Mammary epithelial cell (primary cell): ENCODE results near the gene BZW2.

Experiments used
- EZH2 ChIP-seq: IDR thresholded peaks from 2 replicates; pipeline ENCODE4 v1.6.1; 2012; ENCODE audit warnings: low read length, inconsistent platforms, borderline replicate concordance
- TF ChIP-seq, protein P1 (sequence below), 2 donors: IDR thresholded peaks in 1 of 2; conservative IDR thresholded peaks in 1 of 2; 2 replicates each; pipeline ENCODE4 v1.5.1; 2011 to 2012; ENCODE audit warnings: inconsistent platforms in 2 of 2, low read length in 2 of 2, mild to moderate bottlenecking in 2 of 2, control low read depth in 1 of 2, low read depth in 1 of 2; ENCODE audit not compliant: insufficient read depth in 1 of 2; ENCODE audit errors: extremely low read depth in 1 of 2

DNA sequence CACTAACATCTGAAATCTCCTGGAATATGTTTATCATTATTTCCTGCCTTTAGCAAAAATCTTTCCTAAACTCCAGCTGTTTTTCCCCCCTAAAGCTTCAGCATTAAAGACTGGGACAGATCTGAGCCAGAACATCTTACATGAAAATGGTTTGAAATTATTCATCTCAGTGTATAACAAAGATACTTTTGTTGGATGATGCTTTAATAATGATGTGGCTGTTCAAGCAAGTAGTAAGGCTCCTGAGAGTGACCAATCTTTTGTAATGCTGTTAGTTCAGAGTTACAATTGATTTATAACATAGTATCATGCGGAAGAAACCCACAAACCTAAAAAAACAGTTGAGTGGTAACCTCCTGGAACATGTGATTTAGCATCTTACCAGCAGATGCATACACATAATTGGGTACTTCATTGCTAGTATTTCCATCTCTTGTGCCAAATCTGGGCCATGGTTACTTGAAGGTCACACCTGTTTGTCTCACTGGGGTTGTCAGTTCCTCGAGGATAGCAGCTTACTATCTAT lies 1.5 kb downstream of the BZW2 start:
- TF ChIP-seq, protein P1, sequence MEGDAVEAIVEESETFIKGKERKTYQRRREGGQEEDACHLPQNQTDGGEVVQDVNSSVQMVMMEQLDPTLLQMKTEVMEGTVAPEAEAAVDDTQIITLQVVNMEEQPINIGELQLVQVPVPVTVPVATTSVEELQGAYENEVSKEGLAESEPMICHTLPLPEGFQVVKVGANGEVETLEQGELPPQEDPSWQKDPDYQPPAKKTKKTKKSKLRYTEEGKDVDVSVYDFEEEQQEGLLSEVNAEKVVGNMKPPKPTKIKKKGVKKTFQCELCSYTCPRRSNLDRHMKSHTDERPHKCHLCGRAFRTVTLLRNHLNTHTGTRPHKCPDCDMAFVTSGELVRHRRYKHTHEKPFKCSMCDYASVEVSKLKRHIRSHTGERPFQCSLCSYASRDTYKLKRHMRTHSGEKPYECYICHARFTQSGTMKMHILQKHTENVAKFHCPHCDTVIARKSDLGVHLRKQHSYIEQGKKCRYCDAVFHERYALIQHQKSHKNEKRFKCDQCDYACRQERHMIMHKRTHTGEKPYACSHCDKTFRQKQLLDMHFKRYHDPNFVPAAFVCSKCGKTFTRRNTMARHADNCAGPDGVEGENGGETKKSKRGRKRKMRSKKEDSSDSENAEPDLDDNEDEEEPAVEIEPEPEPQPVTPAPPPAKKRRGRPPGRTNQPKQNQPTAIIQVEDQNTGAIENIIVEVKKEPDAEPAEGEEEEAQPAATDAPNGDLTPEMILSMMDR (conservative IDR thresholded peaks at IDR 0.05 in 1 of 2, IDR thresholded peaks at IDR 0.05 in 1 of 2; ENCODE audit: extremely low read depth in 1 of 2, insufficient read depth in 1 of 2, low read depth in 1 of 2, low read length in 2 of 2): no peak
- no peak for TF ChIP-seq EZH2
